ENCODE results near the gene EIF2B1.

EIF2B1 gene

DNA sequence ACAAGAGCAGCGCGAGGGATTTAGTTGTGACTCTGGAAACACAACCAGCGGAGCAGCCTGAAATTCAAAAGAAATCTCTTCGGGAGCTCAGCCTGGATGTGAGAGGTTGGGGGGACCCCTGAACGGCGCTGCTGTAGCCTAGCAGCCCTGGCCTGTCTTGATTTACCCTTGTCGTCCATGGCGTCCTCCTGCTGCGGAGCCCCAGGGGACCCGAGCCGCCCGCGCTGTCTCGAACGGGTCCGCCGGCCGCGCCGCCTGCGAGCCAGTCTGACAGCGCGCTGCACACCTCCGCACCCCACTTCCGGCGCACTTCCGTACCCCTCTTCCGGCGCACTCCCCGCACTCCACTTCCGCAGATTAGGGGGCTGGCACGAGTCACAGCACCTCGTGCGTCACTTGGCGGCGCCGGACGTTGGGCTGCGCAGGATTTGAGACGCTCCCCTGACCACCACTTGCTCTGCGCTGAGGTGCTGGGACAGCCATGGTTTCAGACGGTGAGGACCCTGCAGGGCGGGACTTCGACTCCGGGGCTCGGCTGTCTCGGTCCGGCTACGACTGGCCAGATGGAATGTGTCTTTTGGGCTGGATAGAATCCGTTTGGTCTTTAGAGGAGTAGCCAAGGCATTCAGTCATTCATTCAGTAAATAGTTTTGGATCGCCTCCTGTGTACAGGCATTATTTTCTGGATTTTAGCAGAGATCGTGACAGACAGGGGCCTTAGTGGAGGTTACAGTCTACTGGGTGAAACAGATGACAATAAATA is at the start of gene EIF2B1, which contains the start of gene GTF2H3:
Gene EIF2B1, minus strand, starts transcription at position 308 of the 763 bp plus-strand sequence. Its CDS starts 129 bp downstream, at position 179.
Gene GTF2H3, plus strand, starts transcription at position 451 of the 763 bp plus-strand sequence. Its CDS starts 31 bp downstream, at position 482.
- DNase-seq (ENCODE audit: low read depth in 1 of 2, low spot score in 1 of 2) = peak; percentile 86 to 93

DNA sequence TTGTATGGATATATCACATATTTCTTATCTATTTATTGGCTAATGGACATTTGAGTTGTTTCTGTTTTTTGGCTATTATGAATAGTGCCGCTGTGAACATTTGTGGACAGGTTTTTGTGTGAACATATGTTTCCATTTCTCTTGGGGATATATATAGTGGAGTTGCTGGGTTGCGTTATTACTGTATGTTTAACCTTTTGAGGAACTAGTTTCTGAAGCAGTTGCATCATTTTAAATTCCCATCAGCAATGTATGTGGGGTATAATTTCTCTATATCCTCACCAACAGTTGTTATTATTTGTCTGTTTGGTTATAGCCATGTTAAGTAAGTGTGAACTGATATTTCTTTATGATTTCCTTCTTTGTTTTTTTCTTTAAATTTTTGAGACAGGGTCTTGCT is 48.1 kb upstream of the EIF2B1 start:
- no peak for DNase-seq (ENCODE audit: low read depth in 1 of 2, low spot score in 1 of 2)

DNA sequence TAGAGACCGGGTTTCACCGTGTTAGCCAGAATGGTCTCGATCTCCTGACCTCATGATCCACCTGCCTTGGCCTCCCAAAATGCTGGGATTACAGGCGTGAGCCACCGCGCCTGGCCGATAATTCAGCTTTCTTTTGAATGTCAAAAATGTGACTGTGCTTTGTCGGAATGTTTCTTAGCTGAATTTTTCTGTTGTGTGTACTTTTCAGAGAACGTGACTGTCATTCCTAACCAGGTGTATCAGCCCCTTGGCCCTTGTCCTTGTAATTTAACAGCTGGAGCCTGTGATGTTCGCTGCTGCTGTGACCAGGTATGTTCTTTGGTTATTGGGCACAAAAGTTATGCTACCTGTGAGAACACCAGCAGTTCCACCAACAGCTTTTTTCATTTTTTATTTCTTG is 45.5 kb upstream of the EIF2B1 start:
- no peak for DNase-seq (ENCODE audit: low read depth in 1 of 2, low spot score in 1 of 2)

DNA sequence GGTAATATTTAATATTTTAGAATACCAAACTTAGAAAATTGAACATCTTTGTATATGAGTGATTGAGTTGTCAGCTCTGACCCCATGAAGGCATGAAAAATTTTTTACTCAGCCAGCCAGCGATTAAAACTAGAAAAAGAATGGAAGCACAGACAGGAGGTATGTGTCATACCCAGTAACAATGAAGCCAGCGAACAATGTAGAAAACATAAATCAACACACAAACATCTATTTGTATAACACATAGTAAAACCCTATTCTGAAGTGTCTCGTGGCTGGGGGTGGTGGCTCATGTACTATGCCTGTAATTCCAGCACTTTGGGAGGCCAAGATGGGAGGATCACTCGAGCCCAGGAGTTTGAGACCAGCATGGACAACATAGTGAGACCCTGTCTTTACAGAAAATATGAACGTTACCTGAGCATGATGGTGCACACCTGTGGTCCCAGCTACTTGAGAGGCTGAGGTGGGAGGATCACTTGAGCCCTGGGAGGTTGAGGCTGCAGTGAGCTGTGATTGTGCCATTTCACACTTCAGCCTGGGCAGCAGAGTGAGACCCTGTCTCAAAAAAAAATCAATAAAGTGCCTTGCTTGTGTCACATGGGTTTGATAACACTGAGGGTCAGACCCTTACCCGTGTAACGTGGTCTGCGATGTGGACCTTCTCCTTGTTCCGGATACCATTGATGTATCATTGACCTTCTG is 43.3 kb upstream of the EIF2B1 start:
- no peak for DNase-seq (ENCODE audit: low read depth in 1 of 2, low spot score in 1 of 2)

DNA sequence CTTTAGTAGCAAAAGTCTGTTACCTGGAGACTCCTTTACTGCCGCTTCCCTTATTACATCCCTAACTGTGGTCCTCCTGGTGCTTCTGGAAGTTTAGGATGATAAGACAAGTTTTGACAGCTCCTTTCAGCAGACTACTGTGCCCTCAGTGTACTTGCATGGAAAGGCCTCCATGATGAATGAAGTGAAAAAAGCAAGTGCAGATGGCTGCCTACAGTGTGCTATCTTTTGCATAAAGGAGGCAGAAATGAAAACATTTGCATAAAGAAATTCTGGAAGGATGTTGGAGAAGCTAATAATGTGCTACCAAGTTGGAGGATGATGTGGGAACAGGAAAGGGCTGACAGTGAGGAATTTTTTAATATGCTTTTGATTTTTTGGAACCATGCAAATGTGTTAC is 42.0 kb upstream of the EIF2B1 start:
- DNase-seq (ENCODE audit: low read depth in 1 of 2, low spot score in 1 of 2) = no peak

DNA sequence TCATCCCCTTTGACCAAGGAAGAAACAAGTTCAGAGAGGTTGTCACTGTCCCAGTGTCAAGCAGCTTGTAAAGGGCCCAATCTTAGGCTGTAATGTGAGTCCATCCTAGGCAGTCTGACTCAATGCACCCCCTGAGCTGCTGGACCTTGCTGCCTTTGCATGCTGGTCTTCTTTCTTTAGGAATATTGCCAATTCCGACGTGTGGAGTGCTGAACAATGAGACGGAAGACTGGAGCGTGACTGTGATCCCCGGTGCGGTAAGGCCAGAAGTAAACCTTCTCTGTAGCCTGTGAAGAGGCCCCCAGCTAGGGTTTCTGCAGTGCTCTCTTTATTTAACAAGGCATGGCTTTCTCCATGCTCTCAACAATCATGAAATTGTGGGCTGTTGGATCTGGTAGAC is 38.4 kb upstream of the EIF2B1 start:
- DNase-seq (ENCODE audit: low read depth in 1 of 2, low spot score in 1 of 2) = no peak

DNA sequence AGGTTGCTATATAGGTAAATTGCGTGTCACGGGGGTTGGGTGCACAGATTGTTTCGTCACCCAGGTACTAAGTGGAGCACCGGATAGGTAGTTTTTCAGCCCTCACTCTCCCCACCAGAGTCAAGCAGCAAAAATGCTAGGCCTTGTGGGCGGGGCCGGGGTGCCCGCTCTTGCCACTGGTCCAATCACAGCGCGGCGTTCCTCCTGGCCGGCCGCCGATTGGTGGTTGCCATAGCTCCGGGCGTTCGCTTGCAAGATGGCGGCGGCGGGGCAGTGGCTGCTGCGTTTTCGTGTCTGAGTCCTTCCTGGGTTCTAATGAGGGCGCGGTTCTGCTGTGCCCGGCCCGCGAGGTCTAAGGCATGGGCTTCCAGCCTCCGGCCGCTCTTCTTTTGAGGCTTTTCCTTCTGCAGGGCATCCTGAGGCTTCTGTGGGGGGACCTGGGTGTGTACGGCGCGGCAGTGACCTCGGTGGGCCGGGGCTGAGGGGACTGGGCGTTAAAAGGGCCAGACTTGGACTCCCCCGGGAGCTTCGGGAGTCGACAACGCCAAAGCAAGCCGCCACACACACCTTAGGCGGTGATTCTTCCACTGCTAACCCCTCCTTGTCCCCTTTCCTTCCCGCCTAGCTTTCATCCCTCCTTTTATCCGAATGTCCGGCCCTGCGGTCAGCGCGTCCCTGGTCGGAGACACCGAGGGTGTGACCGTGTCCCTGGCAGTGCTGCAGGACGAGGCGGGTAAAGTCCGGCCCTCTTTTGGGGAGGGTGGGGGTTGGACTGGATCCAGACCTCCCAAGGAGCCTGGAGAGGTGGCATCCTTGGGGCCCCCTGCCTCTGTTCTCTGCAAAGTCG is 37.6 kb upstream of the EIF2B1 start, which contains the start of gene TCTN2:
Gene TCTN2, plus strand, starts transcription at position 232 of the 847 bp plus-strand sequence. Its CDS starts 128 bp downstream, at position 360.
- peak; percentile 83 to 88 for DNase-seq (ENCODE audit: low read depth in 1 of 2, low spot score in 1 of 2)

DNA sequence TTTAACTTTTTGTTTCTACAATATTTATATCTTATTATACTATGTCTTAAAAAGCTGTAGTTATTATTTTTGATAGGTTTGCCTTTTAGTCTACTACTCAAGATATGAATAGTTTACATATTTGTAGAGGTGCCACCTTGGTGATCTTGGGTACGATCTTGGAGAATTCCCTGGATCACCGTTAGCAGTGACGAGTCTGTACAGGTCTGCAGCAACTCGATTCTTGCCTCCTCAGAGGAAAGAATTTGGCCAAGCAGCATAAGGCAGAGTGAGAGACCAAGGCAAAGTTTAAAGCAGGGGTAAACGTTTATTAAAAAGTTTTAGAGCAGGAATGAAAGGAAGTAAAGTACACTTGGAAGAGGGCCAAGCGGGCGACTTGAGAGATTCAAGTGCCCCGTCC is 34.3 kb upstream of the EIF2B1 start:
- no peak for DNase-seq (ENCODE audit: low read depth in 1 of 2, low spot score in 1 of 2)

DNA sequence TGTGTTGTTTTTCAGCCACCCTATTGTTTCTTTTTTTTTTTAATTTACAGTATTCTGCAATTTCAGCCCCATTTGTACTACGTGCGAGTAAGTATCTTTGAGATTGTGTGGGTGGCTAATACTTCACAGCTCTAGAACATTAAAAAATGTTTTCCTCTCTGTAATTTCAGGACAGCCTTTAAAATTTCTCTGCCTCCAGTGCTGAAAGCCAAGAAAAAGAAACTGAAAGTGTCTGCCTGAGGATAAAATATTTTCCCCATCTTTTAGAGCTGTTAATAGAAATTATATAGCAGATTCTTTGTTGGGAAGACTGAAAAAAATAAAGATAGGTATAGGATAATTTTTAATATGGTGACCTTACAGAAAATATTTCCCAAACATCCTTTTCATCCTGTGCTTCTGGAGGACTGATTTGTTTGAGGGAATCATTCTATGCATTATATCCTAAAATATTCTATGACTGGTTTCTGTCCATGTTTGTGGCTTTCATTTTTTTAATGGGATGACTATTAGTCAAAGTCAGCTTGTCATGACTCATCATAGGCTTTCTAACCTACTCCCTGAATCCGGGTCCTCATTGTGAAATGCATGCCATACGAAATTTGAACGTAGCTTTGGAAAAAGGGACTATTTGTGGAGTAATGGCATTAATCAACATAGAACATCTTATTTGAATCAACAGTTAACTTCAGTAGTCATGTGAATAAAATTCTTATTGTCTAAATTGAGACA is 26.7 kb upstream of the EIF2B1 start:
- DNase-seq (ENCODE audit: low read depth in 1 of 2, low spot score in 1 of 2) = no peak

DNA sequence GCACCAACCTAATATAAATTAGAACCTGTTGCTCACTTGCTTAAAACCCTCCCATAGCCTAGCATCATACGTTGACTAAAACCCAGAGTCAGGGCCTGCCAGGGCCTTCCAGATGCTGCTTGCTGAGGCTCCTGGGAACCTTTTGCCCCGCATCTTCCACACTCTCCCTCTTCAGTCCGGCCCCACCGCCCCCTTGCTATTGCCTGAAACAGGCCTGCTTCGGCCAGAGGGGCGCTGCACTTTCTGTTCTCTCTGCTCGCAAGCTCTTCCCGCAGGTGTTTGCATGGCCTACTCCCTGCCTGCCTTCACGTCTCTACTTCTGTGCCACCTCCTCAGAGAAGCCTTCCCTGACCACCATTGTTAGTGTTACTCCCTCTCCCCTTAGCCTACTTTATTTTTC is 23.7 kb upstream of the EIF2B1 start:
- no peak for DNase-seq (ENCODE audit: low read depth in 1 of 2, low spot score in 1 of 2)

DNA sequence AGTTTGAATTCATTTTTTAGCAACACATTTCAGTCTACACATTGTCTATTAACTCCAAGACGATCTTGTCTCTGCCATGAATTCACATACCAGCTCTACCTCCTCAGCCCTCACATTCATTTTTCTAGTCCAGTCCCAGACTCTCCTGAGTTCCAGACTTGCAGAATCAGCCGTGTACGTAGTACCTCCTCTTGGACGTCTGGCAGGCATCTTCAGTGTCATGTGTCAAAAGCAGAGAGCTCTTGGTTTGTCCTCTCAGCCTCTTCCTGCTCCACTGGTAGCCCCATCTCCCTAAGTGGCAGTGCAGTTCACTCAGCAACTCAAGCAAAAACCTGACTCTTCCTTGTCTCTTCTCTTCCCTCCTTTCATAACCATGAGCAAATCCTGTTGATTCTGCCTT is 22.9 kb upstream of the EIF2B1 start:
- DNase-seq (ENCODE audit: low read depth in 1 of 2, low spot score in 1 of 2) = no peak

DNA sequence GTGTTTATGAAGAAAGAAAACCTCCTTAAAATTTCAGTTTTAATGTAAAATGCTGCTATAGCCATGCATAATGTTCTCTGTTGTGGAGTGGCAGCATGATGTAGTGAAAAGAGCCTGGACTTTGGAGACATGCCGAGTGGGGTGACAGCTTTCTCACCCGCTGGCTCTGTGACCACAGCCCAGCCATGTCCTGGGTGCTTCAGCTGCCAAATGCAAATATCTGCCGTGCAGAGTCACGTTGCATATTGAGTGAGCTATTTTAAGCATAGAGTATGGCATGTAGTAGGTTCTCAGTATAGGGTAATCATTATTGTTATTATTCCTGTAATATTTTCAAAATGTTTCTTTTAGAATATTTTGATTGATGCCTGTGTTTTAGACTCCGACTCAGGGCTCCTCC is 21.9 kb upstream of the EIF2B1 start:
- DNase-seq (ENCODE audit: low read depth in 1 of 2, low spot score in 1 of 2) = no peak

DNA sequence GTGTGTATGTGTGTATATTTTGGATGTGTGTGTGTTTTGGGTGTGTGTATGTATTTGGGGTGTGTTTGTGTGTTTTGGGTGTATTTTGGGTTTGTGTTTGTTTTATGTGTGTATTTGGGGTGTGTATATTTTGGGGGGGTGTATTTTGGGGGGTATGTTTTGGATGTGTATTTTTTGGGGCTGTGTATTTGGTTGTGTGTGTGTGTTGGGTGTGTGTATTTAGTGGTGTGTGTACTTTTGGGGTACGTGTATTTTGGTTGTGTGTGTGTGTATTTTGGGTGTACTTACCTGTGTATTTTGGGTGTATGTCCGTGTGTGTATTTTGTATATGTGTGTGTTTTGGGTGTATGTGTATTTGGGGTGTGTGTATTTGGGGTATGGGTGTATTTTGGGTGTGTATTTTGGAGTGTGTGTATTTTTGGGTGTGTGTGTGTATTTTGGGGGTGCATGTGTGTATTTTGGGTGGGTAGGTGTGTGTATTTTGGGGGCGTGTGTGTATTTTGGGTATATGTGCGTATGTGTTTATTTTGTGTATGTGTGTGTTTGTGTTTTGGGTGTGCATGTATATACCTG is 20.7 kb upstream of the EIF2B1 start:
- DNase-seq (ENCODE audit: low read depth in 1 of 2, low spot score in 1 of 2) = no peak

DNA sequence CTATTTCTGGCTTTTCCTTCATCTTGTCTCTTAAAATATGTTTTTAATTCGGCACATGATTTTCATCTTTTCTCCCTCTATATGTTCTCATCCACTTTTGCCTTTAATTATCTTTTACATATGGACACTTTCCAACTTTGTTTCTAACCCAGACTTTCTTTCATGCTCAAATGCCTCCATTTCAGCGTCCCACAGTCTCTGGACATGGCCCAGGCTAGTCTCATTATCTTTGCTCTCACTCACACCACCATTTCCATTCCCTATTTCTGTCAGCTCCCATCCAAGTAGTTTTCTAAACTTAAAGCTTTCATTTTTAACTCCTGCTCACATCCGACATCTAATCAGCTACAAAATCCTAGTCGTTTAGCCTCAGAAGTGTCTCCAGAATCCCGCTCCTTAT is 14.9 kb upstream of the EIF2B1 start:
- DNase-seq (ENCODE audit: low read depth in 1 of 2, low spot score in 1 of 2) = no peak

DNA sequence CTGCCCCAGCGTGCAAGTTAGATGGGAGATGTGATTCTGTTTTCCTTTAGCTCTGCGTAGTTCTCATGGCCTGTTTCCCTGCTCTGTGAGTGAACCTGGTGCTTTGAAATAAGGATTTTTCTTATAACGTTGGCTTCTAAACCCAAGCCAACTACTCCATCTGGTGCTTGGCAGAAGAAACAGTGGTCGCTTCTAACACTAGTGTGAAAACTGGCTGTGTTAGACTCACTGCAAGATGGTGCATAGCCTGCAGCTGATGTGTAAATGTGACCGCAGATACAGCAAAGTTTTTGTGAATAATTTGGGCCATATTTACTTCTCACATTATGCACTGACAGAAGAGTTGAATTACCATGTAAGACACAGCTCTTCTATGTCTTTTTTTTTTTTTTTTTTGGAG is 12.4 kb upstream of the EIF2B1 start:
- no peak for DNase-seq (ENCODE audit: low read depth in 1 of 2, low spot score in 1 of 2)

DNA sequence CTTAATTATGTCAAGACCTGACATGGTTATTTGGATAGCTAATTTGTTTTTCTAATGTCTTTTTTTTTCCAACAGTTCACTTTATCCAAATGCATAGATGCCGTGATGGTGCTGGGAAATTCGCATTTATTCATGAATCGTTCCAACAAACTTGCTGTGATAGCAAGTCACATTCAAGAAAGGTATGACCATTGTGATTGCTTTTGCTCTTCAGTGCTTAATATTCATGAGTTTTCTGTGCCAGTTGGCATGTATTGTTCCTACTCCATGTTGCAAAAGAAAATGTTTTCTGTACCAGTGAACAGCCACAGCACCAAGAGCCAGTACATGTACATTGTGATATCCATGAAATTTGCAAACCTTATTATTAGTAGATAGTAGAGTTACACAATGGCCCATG is 11.9 kb upstream of the EIF2B1 start:
- no peak for DNase-seq (ENCODE audit: low read depth in 1 of 2, low spot score in 1 of 2)

DNA sequence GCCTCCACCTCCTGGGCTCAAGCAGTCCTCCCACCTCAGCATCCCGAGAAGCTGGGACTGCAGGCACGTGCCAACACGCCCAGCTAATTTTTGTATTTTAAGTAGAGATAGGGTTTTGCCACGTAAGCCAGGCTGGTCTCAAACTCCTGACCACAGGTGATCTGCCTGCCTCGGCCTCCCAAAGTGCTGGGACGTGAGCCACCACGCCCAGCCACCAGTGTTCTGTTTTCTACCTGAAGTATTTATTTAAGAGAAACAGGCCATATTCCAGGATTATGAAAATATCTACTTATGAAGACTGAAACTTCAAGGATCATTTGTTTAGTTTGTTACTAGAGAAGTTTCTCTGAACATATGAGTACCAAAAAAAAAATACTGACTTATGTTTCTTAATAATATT is 10.4 kb upstream of the EIF2B1 start:
- no peak for DNase-seq (ENCODE audit: low read depth in 1 of 2, low spot score in 1 of 2)

DNA sequence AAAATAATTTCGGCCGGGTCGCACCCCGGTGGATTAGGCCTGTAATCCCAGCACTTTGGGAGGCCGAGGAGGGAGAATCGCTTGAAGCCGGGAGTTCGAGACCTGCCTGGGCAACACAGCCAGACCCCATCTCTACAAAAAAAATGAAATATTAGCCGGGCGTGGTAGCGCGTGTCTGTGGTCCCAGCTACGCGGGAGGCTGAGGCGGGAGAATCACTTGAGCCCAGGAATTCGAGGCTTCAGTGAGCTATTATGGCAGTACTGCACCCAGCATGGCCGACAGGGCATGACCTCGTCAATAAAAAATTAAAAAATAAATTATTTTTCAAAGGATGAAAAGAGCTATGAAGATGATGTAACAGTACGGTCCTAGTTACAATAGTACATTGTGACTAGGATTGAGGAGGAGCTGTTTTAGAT is 666 bp upstream of the EIF2B1 start:
- no peak for DNase-seq (ENCODE audit: low read depth in 1 of 2, low spot score in 1 of 2)

DNA sequence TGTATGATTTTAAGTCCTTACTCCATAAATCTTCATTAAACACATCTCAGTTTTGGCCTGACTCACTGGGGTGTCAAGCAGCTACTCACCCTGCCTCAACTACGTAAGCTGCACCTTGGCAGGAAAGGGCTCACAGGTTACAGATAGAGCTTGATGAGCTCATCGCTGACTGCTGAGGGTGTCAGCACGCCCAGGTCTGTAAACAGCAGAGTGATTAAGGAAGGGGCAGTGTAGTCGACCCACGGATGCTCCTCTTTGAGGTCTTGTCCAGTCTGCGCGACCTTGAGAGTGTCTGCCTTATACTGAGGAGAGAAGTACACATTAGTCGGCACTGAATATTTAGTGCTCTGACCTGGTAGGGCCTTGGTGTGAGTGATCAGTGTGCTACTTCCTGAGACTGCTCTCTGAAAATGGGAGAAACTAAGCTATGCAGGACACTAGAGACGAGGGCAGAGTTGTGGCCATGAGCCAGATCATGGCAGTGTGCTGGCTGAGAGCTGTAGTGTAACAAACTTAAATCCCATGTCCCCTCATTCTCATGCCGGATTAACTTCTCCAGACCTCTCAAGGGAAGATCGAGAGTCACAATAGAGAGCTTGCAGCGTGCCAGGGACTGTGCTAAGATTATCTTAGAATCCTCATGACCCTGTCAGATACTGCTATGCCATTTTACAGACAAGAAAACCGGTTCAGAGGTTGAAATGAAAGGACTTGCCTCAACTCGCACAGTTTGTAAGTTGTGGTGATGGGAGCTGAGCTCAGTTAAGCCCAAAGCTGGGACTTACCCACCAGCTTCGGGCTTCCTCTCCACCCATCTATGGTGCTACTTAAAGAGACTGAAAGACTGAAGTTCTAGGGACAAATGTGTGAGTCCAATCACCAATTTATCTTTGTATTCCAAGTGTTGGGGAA is 11.6 kb downstream of the EIF2B1 start:
- DNase-seq (ENCODE audit: low read depth in 1 of 2, low spot score in 1 of 2) = no peak

Measured in stimulated activated CD4-positive, alpha-beta T cell treated with anti-CD3 and anti-CD28 coated beads, Interleukin-15, amount 100 ng/mL, for 1 hour (primary cell).